Stimulated activated CD4-positive, alpha-beta T cell treated with anti-CD3 and anti-CD28 coated beads, Interleukin-1b, Interleukin-23, amount 100 ng/mL, for 1 hour (primary cell): ENCODE results near the gene HNRNPH2.

Experiments used
- DNase-seq, 2 donors: peaks; one replicate each; pipeline ENCODE4 v3.0.0-alpha.2; 2020; ENCODE audit warnings: low read depth in 2 of 2

The HNRNPH2 gene

GRCh38 chrX:101397779-101398178, 10.2 kb upstream of the HNRNPH2 start:
- no peak for DNase-seq

GRCh38 chrX:101398694-101399093, 9.3 kb upstream of the HNRNPH2 start:
- no peak for DNase-seq

GRCh38 chrX:101399825-101400224, 8.2 kb upstream of the HNRNPH2 start:
- no peak for DNase-seq

- DNase-seq, result no peak
These were observed 765 bp upstream of the HNRNPH2 start for GRCh38 chrX:101407167-101407747.

GRCh38 chrX:101408532-101408841, 465 bp downstream of the HNRNPH2 start:
- DNase-seq, result no peak

- DNase-seq, result no peak
These were observed 1.0 kb downstream of the HNRNPH2 start for GRCh38 chrX:101409043-101409442.

- DNase-seq, result no peak
These were observed 2.4 kb downstream of the HNRNPH2 start for GRCh38 chrX:101410461-101410860.

- DNase-seq, result no peak
These were observed 4.0 kb downstream of the HNRNPH2 start for GRCh38 chrX:101411984-101412383.

GRCh38 chrX:101415180-101416145, 7.4 kb downstream of the HNRNPH2 start:
- DNase-seq, result no peak

GRCh38 chrX:101416691-101417090, 8.7 kb downstream of the HNRNPH2 start:
- no peak for DNase-seq

- DNase-seq, result no peak
These were observed 9.2 kb downstream of the HNRNPH2 start for GRCh38 chrX:101417190-101417589.

GRCh38 chrX:101417981-101418841, 10.2 kb downstream of the HNRNPH2 start:
- DNase-seq, result no peak

GRCh38 chrX:101419489-101419888, 11.5 kb downstream of the HNRNPH2 start:
- DNase-seq, result no peak

GRCh38 chrX:101427954-101428353, 19.9 kb downstream of the HNRNPH2 start:
- no peak for DNase-seq

GRCh38 chrX:101429934-101430333, 21.9 kb downstream of the HNRNPH2 start:
- no peak for DNase-seq

GRCh38 chrX:101430457-101431078, 22.5 kb downstream of the HNRNPH2 start:
- no peak for DNase-seq

GRCh38 chrX:101442085-101442484, 34.1 kb downstream of the HNRNPH2 start:
- DNase-seq, result no peak

- no peak for DNase-seq
These were observed 41.3 kb downstream of the HNRNPH2 start for GRCh38 chrX:101449279-101449678.

GRCh38 chrX:101450085-101450484, 42.1 kb downstream of the HNRNPH2 start:
- DNase-seq, result no peak

GRCh38 chrX:101450961-101451360, 42.9 kb downstream of the HNRNPH2 start:
- DNase-seq, result no peak

- DNase-seq, result no peak
These were observed 44.0 kb downstream of the HNRNPH2 start for GRCh38 chrX:101452056-101452455.

- no peak for DNase-seq
These were observed 52.6 kb downstream of the HNRNPH2 start for GRCh38 chrX:101460669-101461068.
